Measurements from ENCODE around the gene TXNDC5. TPM values are rescaled to one million over a fixed set of nuclear protein-coding genes. Genes with fewer than 3 reads are reported as not detected.

The TXNDC5 gene
- total and polyA plus RNA-seq, 2 experiments from 2014 or later: 237 to 498 TPM

- H3K79me2 ChIP-seq (ENCODE audit: insufficient read depth): no peaks in the 10 kb centered on the region
- no peaks in the 10 kb centered on the region for H3K9me2 ChIP-seq (ENCODE audit: insufficient read depth)
- no peaks in the 10 kb centered on the region for H3K27me3 ChIP-seq (replicated peaks; ENCODE audit: insufficient read depth)
- H4K20me1 ChIP-seq (ENCODE audit: insufficient read depth): no peaks in the 10 kb centered on the region
- in situ Hi-C loops (cut with MboI): no loop called here
- H2AFZ ChIP-seq: no peak overlapping the region
- H3K9ac ChIP-seq: no peak overlapping the region
- H3K27ac ChIP-seq: no peak overlapping the region
- H3K4me1 ChIP-seq (ENCODE audit: insufficient read depth): no peaks in the 10 kb centered on the region
- no peaks in the 10 kb centered on the region for H3K9me3 ChIP-seq (ENCODE audit: low read depth)
- WGBS, 2 experiments (ENCODE audit: low coverage in 1 of 2, low lambda C conversion rate in 2 of 2, missing lambda C conversion rate in 2 of 2): 97 to 100% methylated on average over 2 of the region's 2 CpGs
- H3F3A ChIP-seq (ENCODE audit: insufficient read depth): peaks cover 38% of the 10 kb centered on the region
- no peak for DNase-seq
- peaks cover 31% of the 10 kb centered on the region for H3K36me3 ChIP-seq (ENCODE audit: low read depth)
- TF ChIP-seq EZH2 (IDR thresholded peaks at IDR 0.05; ENCODE audit: insufficient read depth, poor library complexity, severe bottlenecking) (no peak), EZH2phosphoT487 (IDR thresholded peaks at IDR 0.05; ENCODE audit: insufficient read depth, low read depth) (no peak)
- no peak overlapping the region for H3K4me2 ChIP-seq (ENCODE audit: unreplicated experiment)
- H3K4me3 ChIP-seq: no peak overlapping the region
Observed at GRCh38 chr6:7879043-7879442, 31.5 kb downstream of the TXNDC5 start.

- WGBS, 2 experiments (ENCODE audit: low coverage in 1 of 2, low lambda C conversion rate in 2 of 2, missing lambda C conversion rate in 2 of 2): 80 to 81% methylated on average over 10 of the region's 10 CpGs
Observed at GRCh38 chr6:7878401-7878964, 32.1 kb downstream of the TXNDC5 start.

GRCh38 chr6:7868926-7869325, 41.7 kb downstream of the TXNDC5 start:
- H4K20me1 ChIP-seq (ENCODE audit: insufficient read depth): no peaks in the 10 kb centered on the region
- no peak overlapping the region for H3K4me3 ChIP-seq
- H3K9ac ChIP-seq: no peak overlapping the region
- H3K79me2 ChIP-seq (ENCODE audit: insufficient read depth): no peaks in the 10 kb centered on the region
- H3K9me2 ChIP-seq (ENCODE audit: insufficient read depth): no peaks in the 10 kb centered on the region
- WGBS, 2 experiments (ENCODE audit: low coverage in 1 of 2, low lambda C conversion rate in 2 of 2, missing lambda C conversion rate in 2 of 2): 86 to 89% methylated on average over 10 of the region's 10 CpGs
- no peaks in the 10 kb centered on the region for H3F3A ChIP-seq (ENCODE audit: insufficient read depth)
- no peak for DNase-seq
- no peaks in the 10 kb centered on the region for H3K9me3 ChIP-seq (ENCODE audit: low read depth)
- TF ChIP-seq EZH2phosphoT487 (IDR thresholded peaks at IDR 0.05; ENCODE audit: insufficient read depth, low read depth) (no peak), EZH2 (IDR thresholded peaks at IDR 0.05; ENCODE audit: insufficient read depth, poor library complexity, severe bottlenecking) (no peak)
- in situ Hi-C loops (cut with MboI): no loop called here
- H2AFZ ChIP-seq: no peak overlapping the region
- H3K4me2 ChIP-seq (ENCODE audit: unreplicated experiment): no peak overlapping the region
- H3K27ac ChIP-seq: no peak overlapping the region
- no peaks in the 10 kb centered on the region for H3K4me1 ChIP-seq (ENCODE audit: insufficient read depth)
- H3K36me3 ChIP-seq (ENCODE audit: low read depth): no peaks in the 10 kb centered on the region
- H3K27me3 ChIP-seq (replicated peaks; ENCODE audit: insufficient read depth): no peaks in the 10 kb centered on the region

More at GRCh38 chr6:7878401-7878964, 32.1 kb downstream of the TXNDC5 start:
- Histone ChIP-seq H3K27me3 (replicated peaks; ENCODE audit: insufficient read depth) (no peaks in the 10 kb centered on the region), H3K79me2 (ENCODE audit: insufficient read depth) (no peaks in the 10 kb centered on the region), H3K9me3 (ENCODE audit: low read depth) (no peaks in the 10 kb centered on the region), H3K4me1 (ENCODE audit: insufficient read depth) (no peaks in the 10 kb centered on the region), H4K20me1 (ENCODE audit: insufficient read depth) (no peaks in the 10 kb centered on the region), H3F3A (ENCODE audit: insufficient read depth) (peaks cover 35% of the 10 kb centered on the region), H3K4me2 (ENCODE audit: unreplicated experiment) (no peak overlapping the region), H3K27ac (no peak overlapping the region), H3K4me3 (no peak overlapping the region), H3K9me2 (ENCODE audit: insufficient read depth) (no peaks in the 10 kb centered on the region), H3K36me3 (ENCODE audit: low read depth) (peaks cover 25% of the 10 kb centered on the region), H2AFZ (no peak overlapping the region), H3K9ac (no peak overlapping the region)
- TF ChIP-seq EZH2phosphoT487 (IDR thresholded peaks at IDR 0.05; ENCODE audit: insufficient read depth, low read depth) (no peak), EZH2 (IDR thresholded peaks at IDR 0.05; ENCODE audit: insufficient read depth, poor library complexity, severe bottlenecking) (no peak)
- no peak for DNase-seq
- in situ Hi-C loops (cut with MboI): no loop called here

- H3K9me2 ChIP-seq (ENCODE audit: insufficient read depth): no peaks in the 10 kb centered on the region
- no peaks in the 10 kb centered on the region for H3F3A ChIP-seq (ENCODE audit: insufficient read depth)
- no peak overlapping the region for H3K27ac ChIP-seq
- no peaks in the 10 kb centered on the region for H4K20me1 ChIP-seq (ENCODE audit: insufficient read depth)
- H2AFZ ChIP-seq: no peak overlapping the region
- H3K4me1 ChIP-seq (ENCODE audit: insufficient read depth): no peaks in the 10 kb centered on the region
- H3K79me2 ChIP-seq (ENCODE audit: insufficient read depth): no peaks in the 10 kb centered on the region
- H3K36me3 ChIP-seq (ENCODE audit: low read depth): no peaks in the 10 kb centered on the region
- 88 to 95% methylated on average over 1 of the region's 1 CpG for WGBS, 2 experiments (ENCODE audit: low coverage in 1 of 2, low lambda C conversion rate in 2 of 2, missing lambda C conversion rate in 2 of 2)
- in situ Hi-C loops (cut with MboI): no loop called here
- no peak overlapping the region for H3K4me3 ChIP-seq
- no peak overlapping the region for H3K4me2 ChIP-seq (ENCODE audit: unreplicated experiment)
- no peak for DNase-seq
- H3K9ac ChIP-seq: no peak overlapping the region
- H3K9me3 ChIP-seq (ENCODE audit: low read depth): no peaks in the 10 kb centered on the region
- H3K27me3 ChIP-seq (replicated peaks; ENCODE audit: insufficient read depth): no peaks in the 10 kb centered on the region
- TF ChIP-seq EZH2 (IDR thresholded peaks at IDR 0.05; ENCODE audit: insufficient read depth, poor library complexity, severe bottlenecking) (no peak), EZH2phosphoT487 (IDR thresholded peaks at IDR 0.05; ENCODE audit: insufficient read depth, low read depth) (no peak)
Observed at GRCh38 chr6:7866526-7866925, 44.1 kb downstream of the TXNDC5 start.

All from GM23248 (cell line).